Measurements from ENCODE around the gene WARS2.
A peak's percentile ranks its signal among the peaks of the same experiment; 100 is the strongest.
"Not testable (repeated sequence)": the region's sequence is repeated elsewhere in the genome, so short reads cannot be mapped to it uniquely, and the experiment has no call there.

Gene WARS2

DNA sequence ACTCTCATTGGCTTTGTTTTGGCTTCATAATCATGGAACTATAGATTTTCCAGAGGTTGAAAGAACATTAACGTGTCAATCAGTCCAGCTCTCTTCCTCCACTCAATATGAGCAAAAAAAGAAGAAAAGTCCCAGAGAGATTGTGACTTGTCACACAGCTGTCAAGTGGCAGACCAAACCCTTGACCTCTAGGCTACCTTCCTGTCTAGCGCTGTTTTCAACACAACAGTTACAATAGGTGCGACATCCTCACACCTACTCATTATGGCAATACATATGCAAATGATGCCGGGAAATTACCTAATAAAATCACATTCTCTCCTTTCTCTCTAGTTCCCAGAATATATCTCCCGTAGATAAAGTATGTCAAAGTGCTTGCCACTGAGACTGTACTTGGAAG is 1.1 kb downstream of the WARS2 start:
- no peak for DNase-seq

DNA sequence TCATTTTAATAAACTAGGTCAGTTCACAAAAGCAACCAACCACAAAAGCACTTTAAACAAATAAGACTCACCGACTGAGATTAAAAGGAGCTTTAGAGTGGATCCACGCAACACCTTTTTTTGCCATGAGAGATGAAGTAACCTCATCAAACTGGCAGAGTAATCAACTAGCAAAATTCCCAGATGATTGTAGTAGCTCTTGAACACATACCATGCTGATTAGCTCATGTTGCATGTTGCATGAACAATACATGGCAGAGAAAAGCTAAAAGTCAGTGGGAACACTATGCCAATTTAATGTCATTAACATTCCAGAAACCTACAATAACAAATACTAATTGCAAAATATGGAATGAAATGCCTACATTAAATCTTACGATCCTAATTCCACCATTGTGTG is 4.1 kb downstream of the WARS2 start:
- DNase-seq, result peak; percentile 53

DNA sequence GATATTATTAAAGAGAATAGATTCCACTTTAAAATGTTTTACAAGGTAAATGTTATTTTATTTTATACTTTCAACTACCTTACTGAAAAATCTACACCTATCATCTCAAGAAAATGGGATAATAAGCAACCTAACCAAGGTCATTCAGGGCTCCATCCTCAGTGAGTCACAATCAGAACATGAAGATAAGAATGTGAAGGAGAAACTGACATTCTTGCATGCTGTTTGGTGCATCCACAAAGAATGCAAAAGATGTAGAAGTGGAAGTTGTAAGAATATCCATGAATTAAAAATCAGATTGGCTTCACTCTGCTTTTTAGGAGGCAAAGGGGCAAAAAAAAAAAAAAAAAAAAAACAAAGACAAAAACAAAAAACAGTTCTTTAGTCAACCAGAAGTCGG is 6.5 kb downstream of the WARS2 start:
- peak; percentile 28 for DNase-seq

DNA sequence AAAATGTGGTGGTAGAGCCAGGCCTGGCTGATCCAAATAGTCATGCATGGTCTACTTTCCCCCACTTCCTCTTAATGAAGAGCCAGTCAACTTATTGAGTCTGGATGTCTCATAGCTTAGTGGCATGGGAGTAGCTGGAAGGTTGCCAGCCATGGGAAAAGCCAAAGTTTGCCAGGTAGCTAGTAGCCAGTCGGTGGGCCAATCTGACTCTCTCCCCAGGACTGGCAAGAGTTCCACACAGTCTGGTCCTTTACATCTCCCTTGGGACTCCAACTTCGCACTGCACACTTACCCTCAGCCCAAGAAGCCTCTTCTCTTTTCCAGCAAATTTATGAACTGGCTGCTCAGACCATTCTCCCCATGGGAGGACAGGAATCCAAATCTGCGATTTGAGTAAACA is 8.3 kb downstream of the WARS2 start:
- no peak for DNase-seq

DNA sequence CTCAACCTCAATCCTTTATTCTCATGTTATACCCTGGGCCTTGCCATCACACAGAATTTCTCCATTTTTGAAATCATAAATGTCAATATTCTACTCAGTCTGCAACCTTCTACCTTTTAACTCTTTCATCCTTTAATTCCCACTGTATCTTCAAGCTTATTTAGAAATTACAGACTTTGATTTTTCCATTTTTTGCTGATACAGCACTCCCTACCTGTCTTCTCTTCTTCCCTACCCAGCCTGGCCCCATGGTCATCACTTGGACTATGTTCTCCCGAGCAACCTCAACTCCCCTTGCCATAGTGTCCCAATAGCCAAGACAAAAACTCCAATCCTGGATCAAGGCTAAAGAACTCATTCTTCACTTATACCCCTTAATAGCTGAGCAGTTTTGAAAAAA is 14.6 kb downstream of the WARS2 start:
- DNase-seq, result no peak

DNA sequence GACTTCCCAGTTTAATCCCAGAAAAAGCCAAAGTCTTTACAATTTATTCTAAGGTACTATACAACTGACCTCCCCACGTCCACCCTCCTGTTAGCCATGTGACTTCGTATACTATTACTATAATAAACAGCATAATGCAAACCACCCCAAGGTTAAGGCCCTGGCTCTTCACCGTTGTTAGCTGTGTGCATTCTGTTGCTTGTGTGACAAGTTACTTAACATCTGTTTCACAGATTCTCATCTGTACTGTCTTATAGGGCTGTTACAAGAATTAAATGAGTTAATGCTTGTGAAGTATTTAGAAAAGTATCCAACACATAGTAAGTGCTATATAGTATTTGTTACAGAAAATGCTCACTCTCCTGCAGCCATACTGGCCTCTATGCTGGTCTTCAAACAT is 15.7 kb downstream of the WARS2 start:
- DNase-seq, result no peak

DNA sequence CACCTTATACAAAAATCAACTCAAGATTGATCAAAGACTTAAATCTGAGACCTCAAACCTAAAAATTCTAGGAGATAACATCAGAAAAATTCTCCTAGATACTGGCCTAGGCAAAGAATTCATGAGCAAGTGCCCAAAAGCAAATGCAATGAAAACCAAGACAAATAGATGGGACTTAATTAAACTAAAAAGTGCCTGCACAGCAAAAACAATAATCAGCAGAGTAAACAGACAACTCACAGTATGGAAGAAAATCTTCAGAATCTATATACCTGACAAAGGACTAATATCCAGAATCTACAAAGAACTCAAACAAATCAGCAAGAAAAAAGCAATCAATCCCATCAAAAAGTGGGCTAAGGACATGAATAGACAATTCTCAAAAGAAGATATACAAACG is 18.6 kb downstream of the WARS2 start:
- DNase-seq, result not testable (repeated sequence)

DNA sequence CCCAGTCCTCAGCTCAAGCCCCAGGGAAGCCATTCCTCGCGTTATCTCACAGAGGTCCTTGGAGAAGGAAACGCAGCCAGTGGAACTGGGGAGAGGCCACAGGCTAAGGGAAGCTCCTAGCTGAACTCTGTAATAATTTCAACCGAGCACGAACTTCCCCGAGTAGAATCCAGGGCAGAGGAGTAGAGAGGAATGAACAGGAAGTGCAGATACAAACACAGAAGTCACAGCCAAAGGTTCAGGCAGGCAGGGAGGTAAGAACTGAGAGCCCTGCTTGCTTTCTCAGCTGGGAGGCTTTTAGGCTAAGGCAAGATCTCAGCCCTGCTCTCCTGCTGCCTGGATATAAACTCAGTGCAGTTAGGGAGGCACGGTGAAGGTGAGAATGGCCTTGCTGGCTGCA is 23.7 kb downstream of the WARS2 start:
- DNase-seq, result no peak

DNA sequence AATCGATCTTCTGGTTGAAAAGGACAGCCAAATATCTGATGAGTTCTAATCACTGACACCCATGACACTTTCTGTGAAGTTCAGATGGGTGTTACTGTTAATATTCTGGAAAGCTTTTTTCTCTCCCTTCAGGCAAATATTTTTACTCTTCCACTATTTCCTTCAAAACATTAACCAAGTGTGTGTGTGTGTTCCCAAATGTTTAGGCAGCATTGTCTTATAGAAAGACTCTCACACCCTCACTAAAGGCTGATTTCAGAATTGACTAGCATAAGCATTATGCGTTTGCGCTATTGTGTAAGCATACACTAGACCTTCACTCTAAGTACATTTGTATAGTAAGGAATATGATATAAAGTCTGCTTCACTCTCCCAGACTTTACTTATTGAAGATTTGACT is 24.7 kb downstream of the WARS2 start:
- DNase-seq, result no peak

DNA sequence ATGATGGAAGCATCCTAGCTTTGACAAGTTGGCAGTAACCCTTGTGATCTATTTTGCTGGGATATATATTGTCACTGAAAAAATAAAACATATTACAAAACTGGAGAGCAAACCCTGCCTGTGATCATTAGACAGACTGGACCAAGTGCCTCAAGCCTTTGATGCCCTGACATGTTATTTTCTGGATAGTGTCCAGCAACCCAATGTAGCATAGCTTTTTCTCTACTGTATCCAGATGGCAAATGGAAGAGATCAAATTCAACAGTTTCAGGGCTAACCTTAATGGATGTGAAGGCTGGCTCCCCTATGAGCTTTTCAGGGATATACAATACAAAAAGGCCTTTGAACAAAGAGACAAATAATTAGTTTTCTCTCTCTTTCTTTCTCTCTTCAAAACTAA is 25.1 kb downstream of the WARS2 start:
- DNase-seq, result no peak

DNA sequence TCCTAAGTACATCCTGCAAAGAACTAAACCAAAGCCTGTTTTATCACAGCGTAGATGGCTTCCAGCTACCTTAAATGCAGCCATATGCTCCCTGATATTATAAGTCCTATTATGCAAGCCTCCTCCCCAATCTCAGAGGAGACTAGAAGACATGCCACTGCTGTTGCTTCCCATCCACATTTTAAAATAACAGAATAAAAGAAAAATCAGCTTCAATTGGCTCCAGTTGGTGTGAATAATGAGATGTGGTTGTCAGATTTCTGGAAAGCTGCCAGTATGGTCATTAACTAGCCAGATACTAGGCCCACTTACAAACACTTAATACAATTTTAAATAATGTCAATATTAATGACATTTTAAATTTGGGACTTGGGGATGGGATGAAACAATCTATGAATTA is 25.7 kb downstream of the WARS2 start:
- no peak for DNase-seq

DNA sequence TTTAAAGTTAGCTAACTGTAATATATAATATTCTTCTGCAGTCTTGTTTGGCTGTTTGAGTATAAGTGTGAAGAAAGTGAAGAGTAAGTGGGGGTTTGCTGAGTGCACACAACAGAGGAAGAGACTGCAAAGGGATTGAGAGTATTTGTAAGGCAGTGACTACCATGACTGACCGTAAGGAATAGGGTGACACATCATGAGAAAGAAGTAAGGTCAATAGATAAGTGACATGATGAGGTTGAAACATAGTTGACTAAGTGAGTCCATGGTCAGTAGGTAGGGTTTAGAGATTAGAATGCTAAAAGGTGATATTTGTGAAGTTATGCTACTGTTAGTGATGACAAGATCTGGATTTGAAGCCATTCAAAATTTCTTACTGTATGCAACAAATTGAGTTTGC is 27.7 kb downstream of the WARS2 start:
- DNase-seq, result no peak

DNA sequence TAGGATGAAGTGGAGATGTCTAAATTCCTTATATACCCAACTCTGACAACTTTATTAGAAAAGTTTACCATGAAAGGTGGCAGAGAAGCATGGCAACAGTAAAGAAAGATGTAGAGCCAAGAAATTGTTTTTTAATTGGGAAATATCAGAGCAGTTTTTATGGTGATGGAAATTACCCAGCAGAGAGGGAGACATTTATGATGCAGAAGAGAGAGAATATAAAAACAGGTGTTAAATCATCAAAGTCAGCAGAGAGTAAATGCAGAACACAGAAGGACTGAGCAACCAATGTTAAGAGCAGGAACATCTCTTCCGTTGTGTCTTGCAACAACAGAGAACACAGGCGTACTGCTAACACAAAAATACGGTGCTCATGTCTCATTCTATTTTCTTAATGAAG is 28.2 kb downstream of the WARS2 start:
- no peak for DNase-seq

DNA sequence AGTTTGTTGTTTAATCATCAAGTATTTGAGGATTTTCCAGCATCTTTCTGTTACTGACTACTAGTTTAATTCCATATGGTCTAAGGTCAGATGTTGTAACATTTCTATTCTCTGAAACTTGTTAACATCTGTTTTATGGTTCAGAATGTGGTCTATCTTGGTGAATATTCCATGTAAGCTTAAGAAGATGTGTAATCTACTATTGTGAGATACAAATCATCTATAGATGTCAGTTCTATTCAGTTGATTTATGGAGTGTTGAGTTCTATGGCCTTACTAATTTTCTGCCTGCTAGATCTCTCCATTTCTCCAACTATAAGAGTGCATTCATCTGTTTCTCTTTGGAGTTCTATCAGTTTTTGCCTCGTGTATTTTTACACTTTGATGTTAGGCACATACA is 31.5 kb downstream of the WARS2 start:
- no peak for DNase-seq

DNA sequence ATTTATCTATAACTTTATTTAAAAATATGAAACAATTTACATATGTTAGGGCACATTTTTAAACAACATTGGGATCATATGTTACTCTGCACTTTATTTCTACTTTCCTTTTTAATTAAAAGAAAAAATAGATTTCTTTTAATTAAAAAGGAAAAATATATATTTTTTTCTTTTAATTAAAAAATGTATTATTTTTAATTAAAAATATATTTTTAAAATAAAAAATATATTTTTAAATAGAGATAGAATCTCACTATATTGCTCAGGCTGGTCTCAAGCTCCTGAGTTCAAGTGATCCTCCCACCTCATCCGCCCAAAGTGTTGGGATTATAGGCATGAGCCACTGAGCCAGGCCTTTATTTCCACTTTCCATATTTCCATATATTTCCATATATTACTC is 36.7 kb downstream of the WARS2 start:
- DNase-seq, result no peak

DNA sequence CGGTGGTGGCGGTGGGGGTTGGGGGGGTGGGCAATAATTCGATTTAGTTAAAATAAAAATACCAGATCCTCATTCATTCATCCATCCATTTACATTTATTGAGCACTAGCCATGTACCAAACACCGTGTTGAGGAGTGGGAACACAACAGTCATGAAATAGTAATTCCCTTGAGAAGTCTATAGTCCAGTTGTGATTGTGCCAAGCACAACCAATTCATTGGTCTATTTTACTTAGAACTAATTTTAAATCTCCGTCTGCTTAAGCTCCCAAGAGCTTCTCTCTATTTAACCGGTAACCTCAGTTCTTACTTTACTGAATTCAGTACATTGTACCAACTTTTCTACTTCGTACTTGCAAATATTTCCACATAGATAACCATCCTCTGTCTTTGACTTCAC is 38.4 kb downstream of the WARS2 start:
- no peak for DNase-seq

DNA sequence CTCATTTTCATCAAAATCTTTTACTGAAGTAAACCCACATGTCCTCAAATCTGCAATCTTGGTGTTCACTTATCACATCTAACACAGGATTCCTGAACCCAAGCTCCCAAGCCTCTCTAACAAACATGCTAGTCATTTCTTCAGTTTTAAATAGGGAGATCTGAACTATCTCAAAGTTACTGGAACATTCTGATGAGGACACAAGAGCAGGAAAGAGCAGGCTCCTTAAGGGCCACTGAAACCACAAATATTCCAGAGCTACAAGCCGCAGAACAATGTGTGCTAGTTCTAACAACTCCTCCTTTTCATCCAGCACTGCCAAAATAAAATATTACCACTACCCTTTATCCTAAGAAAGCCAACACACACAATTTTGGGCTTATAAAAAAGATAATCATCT is 38.9 kb downstream of the WARS2 start:
- DNase-seq, result no peak

DNA sequence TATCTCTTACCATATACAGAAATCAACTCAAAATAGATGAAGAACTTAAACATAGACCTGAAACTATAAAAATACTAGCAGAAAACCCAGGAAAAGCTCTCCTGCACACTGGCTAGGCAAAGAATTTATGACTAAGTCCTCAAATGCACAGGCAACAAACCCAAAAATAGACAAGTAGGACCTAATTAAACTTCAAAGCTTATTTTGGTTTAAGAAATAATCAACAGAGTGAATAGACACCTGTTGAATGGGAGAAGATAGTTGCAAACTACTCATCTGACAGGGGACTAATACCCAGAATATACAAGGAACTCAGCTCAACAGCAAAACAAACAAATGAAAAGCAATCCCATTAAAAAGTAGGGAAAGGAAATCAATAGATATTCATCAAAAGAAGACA is 40.7 kb downstream of the WARS2 start:
- DNase-seq, result no peak

DNA sequence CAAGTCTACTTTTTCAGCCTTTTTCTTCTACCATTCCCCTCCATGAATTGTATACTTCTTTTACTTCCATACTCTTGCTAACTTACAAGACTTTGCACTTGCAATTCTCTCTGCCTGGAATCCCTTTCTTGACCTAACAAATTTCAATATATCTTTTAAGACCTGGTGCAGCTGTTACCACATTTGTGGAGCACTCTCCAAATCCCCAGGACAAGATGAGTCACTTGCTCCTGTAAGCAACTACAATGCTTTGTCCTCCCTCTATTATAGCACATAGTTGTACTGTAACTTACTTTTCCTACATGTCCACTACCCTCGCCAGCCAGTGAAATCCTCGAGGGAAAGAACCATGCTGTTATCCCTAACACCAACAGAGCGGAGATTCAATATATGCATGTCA is 43.1 kb downstream of the WARS2 start:
- peak; percentile 46 for DNase-seq

DNA sequence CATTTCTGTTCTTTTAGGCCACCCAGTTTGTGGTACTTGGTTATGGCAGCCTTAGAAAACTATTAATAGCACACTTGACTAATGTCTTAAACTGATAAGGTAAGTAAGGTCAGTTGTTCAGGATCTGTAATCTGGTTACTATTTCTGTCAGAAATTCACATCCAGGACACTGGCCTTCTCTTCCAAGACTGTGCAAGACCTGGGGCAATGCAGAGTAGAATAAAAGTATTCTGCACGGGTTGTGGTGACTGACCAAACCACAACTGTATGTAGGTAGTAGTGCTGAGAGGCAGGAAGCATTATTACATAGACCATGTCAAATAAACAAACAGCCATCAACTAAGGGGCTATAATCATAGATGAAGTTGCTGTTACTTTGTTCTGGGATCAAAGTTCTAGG is 46.7 kb downstream of the WARS2 start:
- DNase-seq, result no peak

DNA sequence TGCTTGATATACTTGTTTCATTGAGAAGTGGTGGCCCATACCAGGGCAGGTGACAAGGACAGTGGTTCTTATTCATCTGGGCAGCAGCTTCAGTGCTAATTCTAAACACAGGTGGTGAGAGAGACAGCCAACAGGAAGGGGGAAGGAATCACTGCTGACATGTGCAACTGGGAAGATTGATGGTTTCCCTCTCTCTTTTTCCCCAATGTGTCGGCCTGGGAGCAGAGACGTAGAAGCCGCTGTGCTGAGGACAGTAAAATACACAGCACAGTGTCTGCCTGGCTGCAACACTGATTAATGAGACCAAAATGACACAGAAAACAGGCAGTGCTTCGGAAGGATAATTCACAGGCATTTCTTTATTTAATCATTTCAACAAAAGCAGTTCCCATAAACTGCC is 48.8 kb downstream of the WARS2 start:
- no peak for DNase-seq

DNA sequence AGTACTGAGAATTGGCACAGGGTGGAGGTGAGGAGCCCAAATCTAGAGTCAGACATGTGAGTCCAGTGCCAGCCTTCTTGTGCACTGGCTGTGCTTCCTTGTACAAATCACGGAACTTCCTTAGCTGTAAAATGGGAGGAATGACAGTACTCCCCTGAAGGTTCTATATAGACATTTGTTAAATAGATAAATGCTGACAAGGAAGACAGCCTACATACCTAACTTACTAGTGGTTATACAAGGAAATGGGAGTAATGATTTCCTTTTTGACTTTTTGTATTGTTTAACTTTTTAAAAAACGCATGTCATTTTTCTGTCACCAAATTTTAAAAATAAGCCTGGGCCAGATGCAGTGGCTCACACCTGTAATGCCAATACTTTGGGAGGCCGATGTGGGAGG is 50.2 kb downstream of the WARS2 start:
- no peak for DNase-seq

DNA sequence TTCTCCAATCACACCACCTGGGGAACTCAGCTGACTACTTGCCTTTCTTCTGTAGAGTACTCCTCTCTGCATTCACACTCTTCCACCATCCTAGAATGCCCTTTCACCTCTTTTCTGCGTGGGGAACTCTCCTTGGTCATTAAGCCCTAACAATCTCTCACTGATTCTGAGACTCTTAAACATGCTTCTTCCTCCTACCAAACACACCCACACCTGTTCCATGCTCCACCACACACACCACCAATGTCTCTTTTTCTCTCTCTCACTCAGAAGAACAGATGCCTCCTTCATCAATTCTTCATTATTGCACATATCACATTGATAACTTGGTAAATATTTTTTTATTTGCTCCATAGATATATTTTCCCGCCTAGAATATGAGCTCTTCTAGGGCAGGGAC is 53.6 kb downstream of the WARS2 start:
- DNase-seq, result no peak

DNA sequence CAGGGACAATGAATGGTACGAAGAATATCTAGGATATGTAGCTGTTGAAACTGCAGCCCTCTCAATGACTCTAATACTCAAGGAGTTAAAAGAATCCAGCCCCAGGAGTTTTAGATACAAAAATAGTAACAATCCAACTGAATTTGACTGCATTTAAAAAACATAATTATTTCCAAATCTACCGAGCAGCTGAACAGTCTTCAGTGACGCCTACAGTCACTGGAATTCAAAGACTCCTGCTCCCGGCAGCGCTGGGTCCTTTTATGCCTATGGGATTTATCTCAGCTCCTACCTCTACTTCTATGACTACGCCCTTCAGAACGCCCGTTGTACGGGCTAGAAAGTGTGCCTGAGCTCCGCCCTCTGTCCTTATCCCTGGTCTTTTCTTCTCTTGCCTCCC is 55.7 kb downstream of the WARS2 start:
- no peak for DNase-seq

DNA sequence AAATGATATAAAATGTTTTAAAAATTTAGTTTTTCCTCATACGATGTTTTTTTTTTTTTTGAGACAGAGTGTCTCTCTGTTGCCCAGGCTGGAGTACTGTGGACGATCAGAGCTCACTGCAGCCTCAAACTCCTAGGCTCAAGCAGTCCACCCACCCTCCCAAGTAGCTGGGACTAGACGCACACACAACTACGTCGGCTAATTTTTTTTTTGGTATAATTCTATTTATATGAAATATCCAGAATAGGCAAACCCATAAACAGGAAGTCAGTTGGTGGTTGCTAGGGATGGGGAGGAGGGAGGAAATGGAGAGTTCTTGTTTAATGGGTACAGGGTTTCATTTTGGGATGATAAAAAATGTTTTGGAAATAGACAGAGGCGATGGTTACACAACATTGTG is 56.5 kb downstream of the WARS2 start:
- no peak for DNase-seq

DNA sequence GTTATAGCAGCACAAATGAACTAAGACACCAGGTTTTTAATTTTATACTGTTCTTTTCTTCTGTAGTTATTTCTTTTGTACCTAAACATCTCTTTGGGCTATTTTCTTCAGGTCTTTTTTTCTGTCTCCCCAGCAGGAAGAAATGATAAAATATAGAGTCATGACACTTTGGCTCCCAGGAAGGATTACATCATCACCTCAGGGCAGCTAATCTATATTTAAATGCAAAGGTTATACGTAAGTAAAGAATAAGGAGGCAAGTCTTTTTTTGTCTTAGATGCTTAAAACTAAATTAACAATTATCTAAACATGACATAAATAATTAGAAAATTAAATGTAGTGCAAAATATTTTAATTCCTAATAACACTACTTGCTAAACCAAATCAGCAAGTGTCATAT is 57.0 kb downstream of the WARS2 start:
- DNase-seq, result no peak

DNA sequence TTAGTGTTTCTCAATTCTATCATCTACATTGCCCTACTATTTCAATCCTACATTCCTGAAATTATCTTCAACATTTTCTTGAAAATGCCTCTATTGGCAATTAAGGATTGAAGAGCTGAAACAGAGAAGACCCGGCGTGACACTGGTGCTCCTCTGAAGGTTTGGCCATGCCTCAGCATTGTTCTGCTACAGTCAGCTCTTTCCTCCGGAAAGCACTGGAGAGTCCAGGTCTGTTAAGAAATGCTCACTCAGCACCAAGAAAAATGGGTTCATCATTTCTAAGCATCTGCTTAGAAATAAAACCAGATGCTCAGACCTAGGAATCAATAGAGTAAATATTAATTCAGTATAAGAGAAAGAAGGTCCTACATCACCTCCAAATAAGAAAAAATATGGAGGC is 58.8 kb downstream of the WARS2 start:
- no peak for DNase-seq

All from HCEC 1CT (cell line).